GM19238 (cell line): ENCODE results near the gene C9orf43.

ENCODE experiments used
- DNase-seq: peaks from one replicate; pipeline ENCODE4 v3.0.0; 2011; ENCODE audit warnings: low spot score; ENCODE audit not compliant: insufficient read length

C9orf43 gene

DNA sequence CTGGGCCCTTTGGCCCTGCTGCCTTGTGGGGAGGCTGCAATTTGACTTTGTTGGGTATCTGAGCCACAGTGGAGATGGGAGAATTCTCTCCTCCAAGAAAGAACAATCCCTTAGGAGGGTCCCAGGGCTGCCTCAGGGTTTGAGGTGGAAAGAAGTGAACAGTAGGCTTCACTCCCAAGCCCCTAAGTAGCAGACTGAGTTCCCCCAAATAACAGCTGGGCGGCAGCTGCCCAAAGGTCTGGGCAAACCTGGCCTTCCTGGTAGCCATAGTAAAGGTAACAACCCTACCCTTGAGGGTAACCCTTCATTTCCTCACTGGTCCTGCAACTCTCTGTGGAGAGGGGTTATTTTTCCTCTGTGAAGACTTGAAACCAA, 53.7 kb downstream of the C9orf43 start:
- no peak for DNase-seq

DNA sequence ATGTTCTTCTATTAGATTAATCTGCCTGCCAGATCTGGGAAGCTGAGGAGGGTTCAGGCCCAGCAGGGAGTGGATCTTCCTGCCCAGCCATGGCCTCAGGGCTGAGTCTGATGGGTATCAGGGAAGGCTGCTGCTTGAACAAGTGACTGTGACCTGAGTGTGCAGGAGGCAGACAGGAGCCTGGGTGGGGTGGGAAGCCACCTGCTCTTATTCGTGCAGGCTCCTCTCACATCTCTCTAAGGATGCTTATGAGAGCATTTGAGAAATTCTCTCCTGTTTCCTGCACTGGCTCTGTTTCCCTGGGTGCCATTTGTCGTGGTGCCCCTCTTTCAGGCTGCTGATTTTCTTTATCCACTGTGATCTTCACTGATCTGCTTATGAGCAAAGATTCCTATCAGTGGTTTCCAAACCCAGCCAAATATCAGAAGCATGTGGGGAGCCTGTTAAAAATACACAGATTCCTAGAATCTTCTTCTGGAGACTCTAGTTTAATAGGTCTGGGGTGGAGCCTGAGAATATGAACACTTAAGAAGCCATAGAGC, 55.1 kb downstream of the C9orf43 start:
- DNase-seq, result no peak

DNA sequence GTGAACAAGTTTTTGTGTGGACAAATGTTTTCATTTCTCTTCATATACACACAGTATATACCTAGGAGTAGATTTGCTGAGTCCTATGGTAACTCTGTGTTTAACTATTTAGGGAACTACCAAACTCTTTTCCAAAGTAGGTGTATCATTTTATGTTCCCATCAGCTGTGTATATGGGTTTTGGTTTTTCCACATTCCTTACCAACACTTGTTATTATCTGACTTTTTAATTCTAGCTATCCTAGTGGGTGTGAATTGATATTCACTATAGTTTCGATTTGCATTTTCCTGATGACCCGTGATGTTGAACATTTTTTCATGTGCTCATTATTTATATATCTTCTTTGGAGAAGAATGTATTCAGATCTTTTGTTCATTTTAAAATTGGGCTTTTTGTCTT, 56.6 kb downstream of the C9orf43 start:
- no peak for DNase-seq

DNA sequence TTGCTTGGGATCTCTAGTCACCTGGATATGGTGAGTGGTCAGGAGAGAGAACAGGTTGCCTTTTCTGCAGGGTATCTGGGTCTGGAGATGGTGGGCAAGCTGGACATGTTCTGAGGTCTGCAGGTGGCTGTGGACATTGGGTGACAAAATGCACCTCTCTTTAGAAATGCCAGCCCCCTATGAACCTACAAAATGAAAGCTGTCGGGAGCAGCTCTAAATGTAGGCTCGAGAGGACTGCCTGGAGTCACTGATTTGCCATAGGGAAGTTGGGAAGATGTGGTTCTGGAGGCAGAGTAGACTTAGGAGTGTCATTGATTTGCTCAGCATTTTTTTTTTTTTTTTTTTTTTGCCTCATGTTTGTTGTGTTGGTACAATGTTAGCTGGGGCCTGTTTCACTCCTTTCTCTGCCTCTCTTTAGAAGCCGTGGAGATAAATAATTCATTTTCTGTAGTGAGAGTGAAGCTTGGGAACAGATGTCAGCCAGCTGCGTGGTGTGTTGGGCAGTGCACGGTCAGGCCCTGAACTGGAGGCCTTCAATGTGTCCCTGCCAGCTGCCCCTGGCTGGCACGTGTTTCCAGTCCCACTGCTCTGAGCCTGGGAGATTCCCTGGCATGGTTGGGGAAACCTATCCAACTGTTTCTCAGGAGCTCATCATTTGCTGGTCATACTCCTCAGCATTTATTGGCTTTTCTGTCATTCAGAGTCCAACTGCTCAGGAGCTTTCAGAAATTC, 58.3 kb downstream of the C9orf43 start:
- DNase-seq, result no peak

DNA sequence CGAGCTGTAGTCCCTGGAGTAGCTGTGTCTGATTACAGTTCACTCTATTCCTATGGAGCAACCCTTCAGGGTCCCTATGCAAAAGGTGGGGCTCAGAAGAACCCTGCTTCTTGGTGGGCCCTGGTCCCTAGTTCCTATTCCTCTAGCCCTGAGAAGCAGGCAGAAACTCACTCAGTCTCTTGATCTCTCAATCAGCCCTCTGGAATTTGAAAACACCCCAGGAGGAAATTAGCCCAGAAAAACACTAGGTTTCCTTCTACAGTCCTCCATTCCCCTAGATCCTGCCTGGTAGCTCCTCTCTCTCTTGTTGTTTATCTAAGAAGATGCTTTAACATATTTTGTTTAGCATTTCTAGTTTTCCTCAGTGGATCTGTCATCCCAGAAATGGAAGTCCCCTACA, 60.6 kb downstream of the C9orf43 start:
- no peak for DNase-seq

DNA sequence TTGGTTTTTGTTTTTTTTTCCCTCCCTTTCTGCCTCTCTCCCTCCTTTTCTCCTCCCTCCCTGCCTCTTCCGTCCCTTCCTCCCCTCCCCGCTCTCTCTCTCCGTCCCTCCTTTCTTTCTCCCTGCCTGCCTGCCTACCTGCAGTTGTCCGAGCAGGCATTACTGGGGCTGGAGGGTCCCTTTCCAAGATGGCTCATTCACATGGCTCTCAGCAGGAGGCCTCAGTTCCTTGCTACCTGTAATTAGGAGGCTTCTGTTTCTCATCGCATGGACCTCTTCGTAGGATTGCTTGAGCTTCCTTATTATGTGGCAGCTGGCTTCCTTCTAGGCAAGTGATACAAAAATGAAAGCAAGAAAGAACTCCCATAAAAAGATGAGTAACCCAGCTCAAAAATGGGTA, 61.0 kb downstream of the C9orf43 start:
- no peak for DNase-seq

DNA sequence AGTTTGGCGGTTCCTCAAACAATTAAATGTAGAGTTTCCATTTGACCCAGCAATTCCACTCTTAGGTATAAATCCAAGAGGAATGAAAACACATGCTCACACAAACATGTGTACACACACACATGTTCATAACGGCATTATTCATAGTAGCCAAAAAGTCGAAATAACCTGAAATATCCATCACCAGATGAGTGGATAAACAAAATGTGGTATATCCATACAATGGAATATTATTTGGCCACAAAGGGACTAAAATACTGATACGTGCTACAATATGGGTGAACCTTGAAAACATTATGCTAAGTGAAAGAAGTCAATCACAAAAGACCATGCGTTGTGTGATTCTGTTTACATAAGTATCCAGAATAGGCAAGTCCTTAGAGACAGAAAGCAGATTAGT, 61.7 kb downstream of the C9orf43 start:
- DNase-seq, result no peak

DNA sequence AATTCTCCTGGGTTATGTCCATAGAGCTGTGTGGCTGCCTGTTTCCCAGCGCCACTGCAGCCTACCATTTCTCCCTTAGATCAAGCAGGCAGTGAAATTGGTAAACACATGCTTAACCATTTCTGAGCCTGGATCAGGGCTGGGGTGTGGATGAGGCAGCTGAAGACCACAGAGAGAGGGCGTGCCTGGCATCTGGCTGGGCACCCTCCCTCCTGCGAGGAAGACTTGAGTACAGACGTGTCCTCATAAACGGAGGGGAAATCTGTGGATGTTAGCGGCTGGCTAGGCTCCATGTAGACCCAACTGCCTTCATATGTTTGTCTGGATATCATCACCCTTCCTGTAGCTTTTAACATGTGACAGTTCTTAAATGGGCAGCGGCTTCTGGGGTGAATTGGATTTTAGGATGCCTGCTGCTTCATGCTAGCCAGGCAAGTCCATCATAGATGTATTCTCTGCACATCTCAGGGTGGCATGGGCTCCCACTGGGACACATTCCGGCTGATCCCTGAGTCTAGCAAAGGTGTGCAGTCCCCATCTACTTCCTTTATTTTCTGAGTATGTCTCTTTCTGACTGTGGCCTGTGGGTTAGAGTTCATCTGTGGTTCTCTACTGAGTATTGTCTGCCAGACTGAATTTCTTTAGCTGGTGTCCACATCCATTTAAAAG, 63.9 kb downstream of the C9orf43 start:
- no peak for DNase-seq

DNA sequence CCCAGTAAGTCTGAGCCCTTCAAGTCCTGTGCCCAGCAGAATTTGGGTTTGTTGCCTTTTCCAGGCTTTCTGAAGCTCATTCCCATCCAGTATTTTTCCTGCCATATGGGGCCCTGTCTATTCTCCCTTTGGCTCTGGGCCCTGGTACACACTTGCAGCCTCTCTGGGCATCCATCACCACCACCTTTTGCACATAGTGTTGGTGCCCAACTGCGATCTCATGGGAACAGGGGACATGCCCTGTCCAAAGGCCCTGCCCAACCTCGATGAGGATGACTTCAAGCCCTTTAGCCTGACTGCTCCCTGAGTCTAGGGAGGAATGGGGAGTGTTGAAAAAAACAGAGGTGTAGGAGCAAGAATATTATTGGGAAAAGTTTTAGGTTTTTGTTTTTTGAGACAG, 64.5 kb downstream of the C9orf43 start:
- no peak for DNase-seq

DNA sequence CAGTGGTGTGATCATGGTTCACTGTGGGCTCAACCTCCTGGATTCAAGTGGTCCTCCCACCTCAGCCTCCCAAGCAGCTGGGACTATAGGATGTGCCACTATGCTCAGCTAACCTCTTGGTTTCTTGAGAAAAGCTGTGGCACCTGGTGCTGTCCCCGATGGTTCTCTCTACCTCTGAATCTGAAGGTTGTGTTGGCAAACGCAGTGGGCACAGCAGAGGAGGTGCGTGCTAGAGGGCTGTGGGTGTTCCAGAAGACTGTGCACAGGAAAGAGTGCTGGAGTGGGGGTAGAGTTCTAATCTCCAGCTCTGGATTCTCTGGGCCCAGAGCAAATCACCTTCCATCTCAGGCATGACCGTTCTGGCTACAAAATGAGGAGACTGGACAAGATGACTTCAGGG, 65.4 kb downstream of the C9orf43 start:
- no peak for DNase-seq

DNA sequence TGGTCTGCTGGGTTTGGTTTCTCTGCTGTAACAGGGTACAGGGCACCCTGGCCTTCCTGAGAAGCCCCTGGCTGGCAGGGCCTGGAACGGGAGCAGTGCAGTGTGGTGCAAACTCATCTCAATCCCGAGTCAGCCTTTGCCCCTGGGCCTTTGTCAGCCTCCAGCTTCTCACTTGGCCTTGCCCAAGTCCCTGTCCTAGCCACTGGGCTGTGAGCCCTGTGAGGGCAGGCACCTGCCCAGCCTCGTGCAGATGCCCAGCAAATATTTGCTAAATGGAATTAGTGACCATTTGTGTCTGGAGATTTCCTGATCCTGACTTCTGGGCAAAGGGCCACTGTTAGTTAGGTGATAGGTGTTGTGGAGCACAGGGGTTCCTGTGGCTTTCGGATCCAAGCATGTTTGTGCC, 66.0 kb downstream of the C9orf43 start:
- DNase-seq, result no peak

DNA sequence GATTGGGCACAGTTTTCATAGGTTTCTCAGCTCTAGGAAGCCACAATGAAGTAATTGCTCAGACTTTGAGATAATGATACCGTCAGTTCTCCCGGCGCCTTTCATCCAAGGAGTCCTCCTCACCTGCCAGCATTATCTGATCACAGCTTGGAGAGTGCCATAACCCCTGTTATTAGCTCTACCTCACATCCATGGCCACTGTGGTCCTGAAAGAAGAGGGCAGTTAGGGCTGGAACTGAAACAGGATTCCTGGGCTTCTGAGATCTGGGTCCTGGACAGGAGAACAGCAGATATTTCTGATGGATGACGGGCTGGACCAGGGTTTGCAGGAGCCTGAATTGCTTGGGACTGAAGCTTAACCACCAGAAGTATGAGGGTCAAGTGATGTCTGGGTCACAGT, 66.5 kb downstream of the C9orf43 start:
- DNase-seq, result no peak

DNA sequence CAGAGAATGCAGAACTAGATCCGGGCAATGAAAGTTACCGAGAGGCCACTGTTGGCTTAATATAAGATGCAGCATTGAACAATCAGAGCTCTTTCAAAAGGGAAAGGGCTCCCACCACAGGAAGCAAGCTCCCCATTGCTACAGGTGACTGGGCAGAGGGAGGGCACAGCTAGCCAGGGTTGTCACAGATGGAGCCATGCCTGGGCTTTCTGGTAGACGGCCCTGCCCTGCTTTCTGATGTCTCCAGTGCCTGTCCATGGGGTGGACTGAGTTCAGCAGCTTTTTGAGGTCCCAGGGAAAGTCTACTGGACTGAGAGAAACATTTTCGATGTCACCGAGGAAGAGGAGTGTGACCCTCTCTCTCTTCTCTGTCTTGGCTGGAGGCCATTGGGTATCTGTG, 67.1 kb downstream of the C9orf43 start:
- DNase-seq, result no peak

DNA sequence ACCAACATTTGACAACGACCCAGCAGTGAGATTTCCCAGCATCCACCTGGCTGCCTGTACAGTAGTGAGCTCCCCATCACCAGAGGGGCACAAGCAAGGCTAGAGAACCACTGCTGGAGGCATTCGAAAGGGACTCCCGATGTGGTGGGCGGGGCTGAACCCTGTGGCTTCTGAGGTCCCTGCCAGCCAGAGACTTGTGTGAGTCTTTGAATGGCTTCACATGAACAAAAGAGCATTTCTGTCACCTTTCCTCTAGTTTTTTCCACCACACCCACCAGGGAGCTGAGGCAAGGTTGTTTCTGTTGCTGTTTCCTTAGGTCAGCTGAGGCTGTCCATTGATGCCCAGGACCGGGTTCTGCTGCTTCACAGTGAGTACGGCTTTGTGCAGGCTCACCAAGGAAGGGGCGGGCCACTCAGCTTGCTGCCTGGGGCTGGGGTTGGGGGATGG, 68.7 kb downstream of the C9orf43 start:
- no peak for DNase-seq
